Common myeloid progenitor, CD34-positive (primary cell): ENCODE data around the gene PMEPA1.

ENCODE experiments used
- CTCF ChIA-PET: fragments of 350-600 bp; sonication (Branson Sonifier 250); formaldehyde crosslinking; loops from one replicate; lab custom pipeline; 2021; ENCODE audit warnings: antibody characterized with exemption; lab: Charles Lee
- POLR2A ChIA-PET: fragments of 350-600 bp; sonication (Branson Sonifier 250); formaldehyde crosslinking; loops from one replicate; lab custom pipeline; 2021; ENCODE audit warnings: antibody characterized with exemption; lab: Charles Lee
- DNase-seq, 3 donors: peaks; one replicate each; pipeline versions ENCODE4 v3.0.0 to v3.0.0-alpha.2; 2013
- H3K27ac ChIP-seq, 2 experiments: 1 replicate in 1 of 2; 2 replicates in 1 of 2; pipeline ENCODE4 v1.7.0; 2013; ENCODE audit warnings: inconsistent platforms in 2 of 2, low read length in 2 of 2, mild to moderate bottlenecking in 2 of 2, low read depth in 1 of 2, moderate library complexity in 1 of 2; ENCODE audit not compliant: severe bottlenecking in 2 of 2, insufficient read depth in 1 of 2, poor library complexity in 1 of 2
- H3K27me3 ChIP-seq, 5 experiments: replicated peaks in 2 of 5; 1 replicate in 3 of 5; 2 replicates in 2 of 5; pipeline versions ENCODE4 v1.6.1 to v1.7.0; 2013; ENCODE audit warnings: low read length in 4 of 5, mild to moderate bottlenecking in 2 of 5, moderate library complexity in 2 of 5, inconsistent platforms in 1 of 5; ENCODE audit not compliant: insufficient read depth in 5 of 5, control insufficient read depth in 4 of 5
- H3K36me3 ChIP-seq, 4 experiments: 1 replicate in 2 of 4; 2 replicates in 2 of 4; pipeline versions ENCODE4 v1.6.1 to v1.7.0; 2013; ENCODE audit warnings: low read length in 3 of 4, control low read depth in 1 of 4, mild to moderate bottlenecking in 1 of 4; ENCODE audit not compliant: control insufficient read depth in 4 of 4, insufficient read depth in 4 of 4
- H3K4me1 ChIP-seq, 4 experiments: 1 replicate in 3 of 4; 2 replicates in 1 of 4; pipeline versions ENCODE4 v1.6.1 to v1.7.1; 2013; ENCODE audit warnings: low read length in 3 of 4, mild to moderate bottlenecking in 3 of 4, control low read depth in 1 of 4, inconsistent platforms in 1 of 4, moderate library complexity in 1 of 4; ENCODE audit not compliant: control insufficient read depth in 4 of 4, insufficient read depth in 4 of 4; ENCODE audit errors: control extremely low read depth in 1 of 4
- H3K4me3 ChIP-seq, 7 experiments: 1 replicate in 4 of 7; 2 replicates in 3 of 7; pipeline versions ENCODE4 v1.5.1 to v1.7.0; 2013; ENCODE audit warnings: mild to moderate bottlenecking in 7 of 7, low read length in 6 of 7, moderate library complexity in 6 of 7, inconsistent platforms in 2 of 7, low read depth in 2 of 7, control low read depth in 1 of 7; ENCODE audit not compliant: insufficient read depth in 4 of 7, control insufficient read depth in 1 of 7; ENCODE audit errors: extremely low read depth in 1 of 7
- H3K9me3 ChIP-seq, 5 experiments: 1 replicate in 4 of 5; 2 replicates in 1 of 5; pipeline versions ENCODE4 v1.6.1 to v1.7.1; 2013; ENCODE audit warnings: low read length in 4 of 5, mild to moderate bottlenecking in 2 of 5, inconsistent platforms in 1 of 5, low read depth in 1 of 5, moderate library complexity in 1 of 5; ENCODE audit not compliant: control insufficient read depth in 4 of 5, insufficient read depth in 2 of 5; ENCODE audit errors: control extremely low read depth in 1 of 5
- WGBS: methylation state at CpG from one replicate; pipeline ENCODE4 v1.1.5; 2013; ENCODE audit not compliant: insufficient coverage; 5-methylcytosine and 5-hydroxymethylcytosine counted together

PMEPA1 gene

GRCh38 chr20:57716202-57716601 lies 6.4 kb upstream of the PMEPA1 start:
- Histone ChIP-seq H3K4me1 (peaks cover under 1 to 15% (median 9%) of the 10 kb centered on the region in 4 experiments), H3K4me3 (no peak overlapping the region), H3K9me3 (no peaks in the 10 kb centered on the region), H3K27me3 (no peaks in the 10 kb centered on the region), H3K27ac (no peak overlapping the region), H3K36me3 (no peaks in the 10 kb centered on the region)
- 100% methylated on average over 1 of the region's 3 CpGs for WGBS
- POLR2A ChIA-PET: no interaction called here
- DNase-seq: no peak
- CTCF ChIA-PET: interaction anchor here (1.0 kb wide), 1 partner anchor 21 kb away, joined by 3 read pairs; no protein-coding TSS in a partner anchor

GRCh38 chr20:57715268-57715904 lies 5.6 kb upstream of the PMEPA1 start:
- no peak overlapping the region for H3K4me3 ChIP-seq
- WGBS: 97% methylated on average over 12 of the region's 15 CpGs

GRCh38 chr20:57714409-57715267 lies 4.8 kb upstream of the PMEPA1 start:
- no peak for DNase-seq
- POLR2A ChIA-PET: no interaction called here
- no peaks in the 10 kb centered on the region for H3K36me3 ChIP-seq
- peaks cover 0 to 6% (median 0%) of the 10 kb centered on the region in 5 experiments for H3K27me3 ChIP-seq
- WGBS: 98% methylated on average over 23 of the region's 23 CpGs
- H3K27ac ChIP-seq: no peak overlapping the region
- H3K9me3 ChIP-seq: no peaks in the 10 kb centered on the region
- CTCF ChIA-PET: interaction anchor here (0.7 to 1.0 kb wide), 2 partner anchors 116 kb away, joined by 3 read pairs; no protein-coding TSS in a partner anchor
- peaks cover 6 to 26% (median 21%) of the 10 kb centered on the region in 4 experiments for H3K4me1 ChIP-seq
- no peak overlapping the region for H3K4me3 ChIP-seq

More at GRCh38 chr20:57715268-57715904, 5.6 kb upstream of the PMEPA1 start:
- DNase-seq: no peak
- Histone ChIP-seq H3K36me3 (no peaks in the 10 kb centered on the region), H3K27me3 (peaks cover 0 to 3% (median 0%) of the 10 kb centered on the region in 5 experiments), H3K4me1 (peaks cover 6 to 23% (median 17%) of the 10 kb centered on the region in 4 experiments), H3K27ac (no peak overlapping the region), H3K9me3 (no peaks in the 10 kb centered on the region)
- POLR2A ChIA-PET: no interaction called here
- CTCF ChIA-PET: interaction anchor here (1.0 kb wide), 2 partner anchors 22 to 117 kb away, joined by 3 read pairs; no protein-coding TSS in a partner anchor

GRCh38 chr20:57713951-57714350 lies 4.1 kb upstream of the PMEPA1 start:
- CTCF ChIA-PET: no interaction called here

GRCh38 chr20:57713505-57713903 lies 3.7 kb upstream of the PMEPA1 start:
- H3K4me1 ChIP-seq: peaks cover 6 to 25% (median 19%) of the 10 kb centered on the region in 4 experiments

More at GRCh38 chr20:57713951-57714350, 4.1 kb upstream of the PMEPA1 start:
- Histone ChIP-seq H3K4me3 (no peak overlapping the region), H3K27ac (no peak overlapping the region), H3K9me3 (no peaks in the 10 kb centered on the region), H3K4me1 (peaks cover 6 to 24% (median 21%) of the 10 kb centered on the region in 4 experiments), H3K36me3 (no peaks in the 10 kb centered on the region), H3K27me3 (peaks cover 0 to 6% (median 0%) of the 10 kb centered on the region in 5 experiments)
- DNase-seq: no peak
- POLR2A ChIA-PET: no interaction called here
- whole genome bisulfite sequencing: 91% methylated on average over 6 of the region's 8 CpGs

GRCh38 chr20:57712851-57713504 lies 3.2 kb upstream of the PMEPA1 start:
- 100% methylated on average over 1 of the region's 5 CpGs for WGBS
- Histone ChIP-seq H3K36me3 (no peaks in the 10 kb centered on the region), H3K4me1 (peaks cover 6 to 29% (median 20%) of the 10 kb centered on the region in 4 experiments), H3K9me3 (no peaks in the 10 kb centered on the region), H3K27me3 (peaks cover 0 to 14% (median 2%) of the 10 kb centered on the region in 5 experiments), H3K4me3 (no peak overlapping the region), H3K27ac (no peak overlapping the region)
- DNase-seq: no peak
- ChIA-PET POLR2A (no interaction called here), CTCF (interaction anchor here (1.1 to 3.3 kb wide), 2 partner anchors 15 to 374 kb away, joined by 5 to 12 read pairs; no protein-coding TSS in a partner anchor)

More at GRCh38 chr20:57713505-57713903, 3.7 kb upstream of the PMEPA1 start:
- 94% methylated on average over 8 of the region's 10 CpGs for WGBS
- DNase-seq: no peak
- Histone ChIP-seq H3K36me3 (no peaks in the 10 kb centered on the region), H3K9me3 (no peaks in the 10 kb centered on the region), H3K27ac (no peak overlapping the region), H3K27me3 (peaks cover 0 to 11% (median 1%) of the 10 kb centered on the region in 5 experiments), H3K4me3 (no peak overlapping the region)
- ChIA-PET CTCF (interaction anchor here (3.3 kb wide), 1 partner anchor 374 kb away, joined by 12 read pairs; no protein-coding TSS in a partner anchor), POLR2A (no interaction called here)
